ENCODE measurements around the gene PARN. TPM values are rescaled to one million over a fixed set of nuclear protein-coding genes. Genes with fewer than 3 reads are reported as not detected.

PARN gene
- total RNA-seq, 1 experiment from 2014 or later: 56.2 TPM

DNA sequence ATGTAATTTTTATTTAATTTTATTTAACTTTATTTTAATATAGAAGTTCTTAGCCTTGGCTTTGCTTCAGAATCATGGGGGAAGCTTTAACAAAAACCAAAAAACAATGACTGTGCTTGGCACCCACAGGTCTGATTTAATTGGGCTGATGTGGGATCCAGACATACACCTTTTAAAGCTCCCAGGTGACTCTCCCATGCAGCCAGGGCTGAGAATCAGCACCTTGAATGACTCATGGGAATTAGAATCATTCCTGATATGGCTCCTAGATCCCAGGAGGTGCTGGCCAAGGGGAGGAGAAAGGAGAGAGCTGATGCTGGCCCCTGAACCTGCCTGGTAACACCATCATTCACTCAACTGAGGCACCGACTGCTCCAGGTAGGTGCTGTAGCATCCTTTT, 240.7 kb downstream of the PARN start:
- H3K56ac ChIP-seq (ENCODE audit: insufficient read length, low read depth, low read length): no peak overlapping the region
- Mint-ChIP-seq H3K4me3 (no peak overlapping the region), H3K27me3 (ENCODE audit: low read depth) (no peaks in the 10 kb centered on the region), H3K9me3 (no peaks in the 10 kb centered on the region), H3K27ac (no peak overlapping the region), H3K36me3 (ENCODE audit: insufficient read depth in 1 of 3, low read depth in 3 of 3) (no peaks in the 10 kb centered on the region), H3K4me1 (no peaks in the 10 kb centered on the region)
- H2BK5ac ChIP-seq (ENCODE audit: insufficient read length, low read length): no peak overlapping the region
- TF ChIP-seq CTCF (conservative IDR thresholded peaks at IDR 0.05): no peak
- no peak for DNase-seq
- no peaks in the 10 kb centered on the region for H4K20me1 ChIP-seq (ENCODE audit: control insufficient read depth, insufficient read depth, insufficient read length)
- H3K18ac ChIP-seq (ENCODE audit: insufficient read length, low read depth, low read length): no peak overlapping the region
- WGBS (ENCODE audit: extremely low coverage, insufficient read length, low lambda C conversion rate): no CpG with 5 or more reads among the region's 1 CpG
- no peak overlapping the region for H2AK5ac ChIP-seq (ENCODE audit: insufficient read length, low read length)
- no peaks in the 10 kb centered on the region for H3K9me3 ChIP-seq (ENCODE audit: control insufficient read depth, low read depth, low read length)
- H2BK120ac ChIP-seq (ENCODE audit: low read depth, low read length, poor library complexity, severe bottlenecking): no peak overlapping the region
- H2AFZ ChIP-seq (ENCODE audit: low read length): no peak overlapping the region
- H3K4me1 ChIP-seq (ENCODE audit: insufficient read depth, low read length): no peaks in the 10 kb centered on the region
- no peak overlapping the region for H3K4me2 ChIP-seq (ENCODE audit: insufficient read depth, insufficient read length, low read length)
- no peak overlapping the region for H3K9ac ChIP-seq (ENCODE audit: extremely low read depth, insufficient read length, low read length)
- H3K79me1 ChIP-seq (ENCODE audit: insufficient read depth, low read depth, low read length, poor library complexity, severe bottlenecking): no peaks in the 10 kb centered on the region
- no peak overlapping the region for H3K27ac ChIP-seq (ENCODE audit: insufficient read length, low read depth, low read length)
- no peak overlapping the region for H3T11ph ChIP-seq (ENCODE audit: low read length)
- no peak overlapping the region; the same call in 1 of the 2 replicates for H3K14ac ChIP-seq (ENCODE audit: insufficient read depth, low read length)
- no peaks in the 10 kb centered on the region for H3K23me2 ChIP-seq (ENCODE audit: insufficient read length, low read depth, low read length, poor library complexity, severe bottlenecking)
- no peak overlapping the region for H2BK15ac ChIP-seq (ENCODE audit: low read depth, low read length)
- H3K4ac ChIP-seq (ENCODE audit: low read depth, low read length): no peak overlapping the region
- no peak overlapping the region for H4K91ac ChIP-seq (ENCODE audit: insufficient read length, low read depth, low read length)
- H4K8ac ChIP-seq (replicated peaks; ENCODE audit: insufficient read length, low read depth, low read length): no peak overlapping the region
- no peak overlapping the region for H2BK12ac ChIP-seq (ENCODE audit: insufficient read length, low read depth, low read length)
- H2BK20ac ChIP-seq (ENCODE audit: low read depth, low read length, poor library complexity, severe bottlenecking): no peak overlapping the region
- H3K79me2 ChIP-seq (ENCODE audit: insufficient read depth, low read length): no peaks in the 10 kb centered on the region
- no peaks in the 10 kb centered on the region for H3K27me3 ChIP-seq (ENCODE audit: insufficient read depth, low read length)
- no peak overlapping the region for H4K5ac ChIP-seq (ENCODE audit: insufficient read length, low read depth, low read length)
- no peak overlapping the region for H3K23ac ChIP-seq (ENCODE audit: insufficient read length, low read depth, low read length)
